ENCODE measurements around the gene ZNF185.

ZNF185 gene

DNA sequence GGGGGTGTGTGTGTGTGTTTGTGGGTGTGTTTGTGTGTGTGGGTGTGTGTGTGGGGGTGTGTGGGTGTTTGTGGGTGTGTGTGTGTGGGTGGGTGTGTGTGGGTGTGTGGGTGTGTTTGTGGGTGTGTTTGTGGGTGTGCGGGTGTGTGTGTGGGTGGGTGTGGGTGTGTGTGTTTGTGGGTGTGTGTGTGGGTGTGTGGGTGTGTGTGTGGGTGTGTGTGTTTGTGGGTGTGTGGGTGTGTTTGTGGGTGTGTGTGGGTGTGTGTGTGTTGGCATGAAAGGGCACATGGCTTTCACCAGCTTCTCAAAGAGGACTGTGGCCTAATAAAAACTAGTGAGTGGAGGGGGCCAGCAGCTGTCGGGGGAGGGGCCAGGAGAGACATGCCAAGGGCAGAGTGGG, 25.3 kb upstream of the ZNF185 start:
- H3K4me3 ChIP-seq (ENCODE audit: low read depth in 1 of 5, low read length in 5 of 5): no peak overlapping the region
- H3K27me3 ChIP-seq (ENCODE audit: control insufficient read depth in 5 of 5, insufficient read depth in 4 of 5, low read length in 5 of 5): peaks cover 0 to 12% (median 4%) of the 10 kb centered on the region in 5 donors
- H3K9me3 ChIP-seq (ENCODE audit: control insufficient read depth in 5 of 5, low read length in 5 of 5): peaks cover 0 to 7% (median 0%) of the 10 kb centered on the region in 5 donors
- peaks cover 0 to 26% (median 16%) of the 10 kb centered on the region in 5 donors for H3K36me3 ChIP-seq (ENCODE audit: control insufficient read depth in 5 of 5, insufficient read depth in 5 of 5, low read length in 5 of 5)
- peaks cover 0 to 5% (median 0%) of the 10 kb centered on the region in 5 donors for H3K4me1 ChIP-seq (ENCODE audit: control insufficient read depth in 5 of 5, insufficient read depth in 5 of 5, low read length in 5 of 5)
- no peak overlapping the region for H3K9ac ChIP-seq (ENCODE audit: low read length in 5 of 5)
- no peak overlapping the region for H3K27ac ChIP-seq (ENCODE audit: low read depth, low read length)

DNA sequence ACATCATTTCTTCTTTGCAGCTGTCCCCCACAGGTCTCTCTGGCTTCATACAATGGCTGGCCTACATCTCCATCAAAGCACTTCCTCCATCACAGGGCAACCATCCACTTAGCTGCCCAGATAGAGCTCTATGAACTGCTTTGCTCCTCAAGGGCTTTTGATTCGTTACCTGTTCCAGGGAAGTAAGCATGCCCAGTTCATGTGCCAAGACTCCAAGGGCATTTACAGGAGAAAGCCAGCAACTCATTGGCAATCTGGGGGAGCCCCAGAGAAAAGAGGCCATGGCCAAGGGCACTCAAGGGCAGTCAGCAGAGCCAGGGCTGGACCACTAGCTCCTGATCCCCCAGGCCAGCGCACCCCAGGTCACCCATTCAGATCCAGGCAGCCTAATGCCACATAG, 24.5 kb upstream of the ZNF185 start:
- Histone ChIP-seq H3K9ac (ENCODE audit: low read length in 5 of 5) (no peak overlapping the region), H3K4me3 (ENCODE audit: low read depth in 1 of 5, low read length in 5 of 5) (no peak overlapping the region), H3K27ac (ENCODE audit: low read depth, low read length) (no peak overlapping the region), H3K9me3 (ENCODE audit: control insufficient read depth in 5 of 5, low read length in 5 of 5) (peaks cover 0 to 7% (median 0%) of the 10 kb centered on the region in 5 donors), H3K4me1 (ENCODE audit: control insufficient read depth in 5 of 5, insufficient read depth in 5 of 5, low read length in 5 of 5) (peaks cover 0 to 6% (median 0%) of the 10 kb centered on the region in 5 donors), H3K27me3 (ENCODE audit: control insufficient read depth in 5 of 5, insufficient read depth in 4 of 5, low read length in 5 of 5) (peaks cover 0 to 13% (median 5%) of the 10 kb centered on the region in 5 donors), H3K36me3 (ENCODE audit: control insufficient read depth in 5 of 5, insufficient read depth in 5 of 5, low read length in 5 of 5) (peaks cover 0 to 22% (median 13%) of the 10 kb centered on the region in 5 donors)

DNA sequence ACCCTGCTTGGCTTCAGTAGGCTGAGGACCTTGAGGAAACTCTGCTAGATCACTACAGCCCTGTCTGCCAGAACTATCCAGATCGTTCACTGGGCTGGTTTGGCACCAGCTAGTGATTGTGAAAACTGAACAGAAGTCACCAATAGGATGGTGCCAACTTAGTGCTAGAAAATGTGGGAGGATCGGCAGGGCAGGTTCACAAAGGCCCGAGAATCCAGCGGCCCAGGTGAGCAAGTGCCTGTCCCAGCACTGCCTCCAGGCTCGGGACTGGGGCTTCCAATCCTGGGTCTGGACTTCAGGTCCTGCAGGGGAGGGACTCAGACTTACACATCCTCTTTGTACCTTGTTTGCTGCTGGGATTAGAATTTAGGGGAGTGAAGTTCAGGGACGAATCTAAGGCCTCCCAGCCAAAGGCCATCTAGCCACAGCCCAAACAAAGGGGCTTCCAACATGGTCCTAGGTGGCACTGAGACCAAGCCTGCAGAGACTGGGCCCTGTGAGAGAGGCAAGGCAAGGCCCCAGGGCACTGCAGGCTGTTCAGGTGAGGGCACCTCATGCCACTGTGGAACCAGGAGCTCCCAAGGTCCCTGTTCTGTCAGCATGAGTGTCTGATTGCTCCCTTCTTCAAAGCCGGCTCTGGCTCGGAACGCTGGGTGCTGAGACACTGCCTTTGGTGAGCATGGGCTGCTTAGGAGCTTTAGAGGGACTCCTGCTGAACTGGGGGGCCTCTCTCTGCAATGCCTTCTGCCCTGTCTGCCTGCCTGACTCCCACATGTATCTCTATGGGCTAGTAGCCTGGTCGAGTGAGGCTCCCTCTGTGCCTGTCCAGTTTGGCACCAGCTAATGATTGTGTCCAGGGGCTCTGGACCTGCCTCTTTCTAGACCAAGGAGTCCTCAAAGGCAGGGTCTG, 20.7 kb upstream of the ZNF185 start:
- Histone ChIP-seq H3K9ac (ENCODE audit: low read length in 5 of 5) (no peak overlapping the region), H3K36me3 (ENCODE audit: control insufficient read depth in 5 of 5, insufficient read depth in 5 of 5, low read length in 5 of 5) (no peaks in the 10 kb centered on the region), H3K4me3 (ENCODE audit: low read depth in 1 of 5, low read length in 5 of 5) (no peak overlapping the region), H3K27me3 (ENCODE audit: control insufficient read depth in 5 of 5, insufficient read depth in 4 of 5, low read length in 5 of 5) (peaks cover 0 to 15% (median 5%) of the 10 kb centered on the region in 5 donors), H3K4me1 (ENCODE audit: control insufficient read depth in 5 of 5, insufficient read depth in 5 of 5, low read length in 5 of 5) (peaks cover 0 to 6% (median 0%) of the 10 kb centered on the region in 5 donors), H3K27ac (ENCODE audit: low read depth, low read length) (no peak overlapping the region), H3K9me3 (ENCODE audit: control insufficient read depth in 5 of 5, low read length in 5 of 5) (peaks cover 0 to 7% (median 0%) of the 10 kb centered on the region in 5 donors)

DNA sequence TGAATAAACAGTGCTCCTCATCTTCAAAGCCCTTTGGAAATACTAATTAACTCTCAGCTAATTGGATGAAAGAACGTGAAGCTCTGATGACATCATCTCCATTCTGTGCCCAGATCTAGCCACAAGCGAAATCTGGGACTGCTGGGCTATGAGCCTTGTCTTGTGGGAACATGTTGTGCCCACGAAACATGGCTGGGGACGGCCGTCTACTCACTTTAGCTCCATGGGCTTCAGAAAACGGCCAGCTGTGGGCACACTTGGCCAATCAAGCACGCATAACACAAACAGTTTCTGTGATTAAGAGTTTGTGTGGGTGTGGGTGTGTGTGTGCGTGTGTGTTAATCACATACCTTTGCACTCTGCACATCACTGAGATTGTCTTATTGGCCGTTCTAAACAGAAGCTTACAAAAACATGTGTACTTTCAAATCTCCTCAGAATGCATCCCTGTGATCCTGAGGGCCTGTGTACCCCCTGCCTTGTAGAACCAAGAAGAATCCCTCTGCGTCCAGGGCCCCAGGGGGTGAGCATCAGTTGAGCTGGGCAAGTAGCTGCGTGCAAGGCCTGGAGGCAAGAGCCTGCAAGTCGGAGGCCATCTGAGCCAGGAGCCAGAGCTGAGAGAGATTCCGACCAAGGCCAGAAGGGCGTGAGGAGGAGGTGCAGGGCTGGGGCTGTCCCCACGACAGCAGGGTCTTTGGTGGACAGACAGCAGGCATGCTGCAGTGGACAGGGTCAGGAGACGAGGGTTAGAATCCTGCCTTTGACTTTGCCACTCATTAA, 18.7 kb upstream of the ZNF185 start:
- Histone ChIP-seq H3K27ac (ENCODE audit: low read depth, low read length) (no peak overlapping the region), H3K27me3 (ENCODE audit: control insufficient read depth in 5 of 5, insufficient read depth in 4 of 5, low read length in 5 of 5) (peaks cover 0 to 19% (median 4%) of the 10 kb centered on the region in 5 donors), H3K9me3 (ENCODE audit: control insufficient read depth in 5 of 5, low read length in 5 of 5) (peaks cover 0 to 7% (median 0%) of the 10 kb centered on the region in 5 donors)

DNA sequence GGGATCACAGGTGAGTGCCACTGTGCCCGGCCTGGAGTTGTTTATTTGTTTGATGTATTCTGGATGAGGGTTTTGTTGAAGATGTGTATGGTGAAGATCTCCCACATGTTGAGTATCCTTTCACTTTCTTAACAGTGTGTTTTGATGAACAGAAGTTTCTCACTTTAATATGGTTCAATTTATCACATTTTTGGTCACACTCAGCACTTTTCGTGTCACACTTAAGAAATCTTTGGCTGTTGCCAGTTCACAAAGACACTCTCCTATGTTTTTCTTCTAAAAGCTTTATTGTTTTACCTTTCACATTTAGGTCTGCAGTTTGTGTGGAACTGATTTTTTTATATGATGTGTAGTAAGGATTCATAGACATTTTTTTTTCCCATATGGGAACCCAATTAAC, 16.6 kb upstream of the ZNF185 start:
- Histone ChIP-seq H3K9me3 (ENCODE audit: control insufficient read depth in 5 of 5, low read length in 5 of 5) (peaks cover 0 to 3% (median 0%) of the 10 kb centered on the region in 5 donors), H3K4me1 (ENCODE audit: control insufficient read depth in 5 of 5, insufficient read depth in 5 of 5, low read length in 5 of 5) (peaks cover 0 to 6% (median 0%) of the 10 kb centered on the region in 5 donors), H3K27ac (ENCODE audit: low read depth, low read length) (no peak overlapping the region), H3K9ac (ENCODE audit: low read length in 5 of 5) (no peak overlapping the region), H3K27me3 (ENCODE audit: control insufficient read depth in 5 of 5, insufficient read depth in 4 of 5, low read length in 5 of 5) (peaks cover 2 to 23% (median 8%) of the 10 kb centered on the region in 5 donors), H3K36me3 (ENCODE audit: control insufficient read depth in 5 of 5, insufficient read depth in 5 of 5, low read length in 5 of 5) (no peaks in the 10 kb centered on the region), H3K4me3 (ENCODE audit: low read depth in 1 of 5, low read length in 5 of 5) (no peak overlapping the region)

More for the DNA sequence above, 18.7 kb upstream of the ZNF185 start:
- H3K4me3 ChIP-seq (ENCODE audit: low read depth in 1 of 5, low read length in 5 of 5): no peak overlapping the region
- no peak overlapping the region for H3K9ac ChIP-seq (ENCODE audit: low read length in 5 of 5)
- H3K4me1 ChIP-seq (ENCODE audit: control insufficient read depth in 5 of 5, insufficient read depth in 5 of 5, low read length in 5 of 5): peaks cover 0 to 6% (median 0%) of the 10 kb centered on the region in 5 donors
- H3K36me3 ChIP-seq (ENCODE audit: control insufficient read depth in 5 of 5, insufficient read depth in 5 of 5, low read length in 5 of 5): no peaks in the 10 kb centered on the region

DNA sequence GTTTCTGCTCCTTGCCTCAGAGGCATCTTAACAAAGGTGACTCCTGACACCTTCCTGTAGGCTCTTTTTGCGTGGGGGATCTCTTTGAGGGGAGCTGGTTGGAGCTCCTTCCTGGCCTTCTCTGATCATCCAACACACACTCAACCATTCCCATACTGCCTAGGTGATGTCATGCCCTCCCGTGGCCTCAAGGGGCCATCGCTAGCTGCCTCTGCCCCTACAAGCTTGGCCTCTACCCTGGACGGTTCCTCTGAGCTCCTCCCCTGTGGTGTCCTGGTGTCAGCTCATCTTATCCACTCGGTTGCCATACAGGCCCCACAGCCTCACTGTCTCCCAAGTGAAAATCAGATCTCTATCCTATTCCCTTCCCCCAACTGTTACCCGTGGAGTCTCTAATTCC, 13.7 kb upstream of the ZNF185 start:
- Histone ChIP-seq H3K9me3 (ENCODE audit: control insufficient read depth in 5 of 5, low read length in 5 of 5) (peaks cover 0 to 3% (median 0%) of the 10 kb centered on the region in 5 donors), H3K4me3 (ENCODE audit: low read depth in 1 of 5, low read length in 5 of 5) (no peak overlapping the region), H3K4me1 (ENCODE audit: control insufficient read depth in 5 of 5, insufficient read depth in 5 of 5, low read length in 5 of 5) (no peaks in the 10 kb centered on the region), H3K27me3 (ENCODE audit: control insufficient read depth in 5 of 5, insufficient read depth in 4 of 5, low read length in 5 of 5) (peaks cover 2 to 18% (median 5%) of the 10 kb centered on the region in 5 donors), H3K27ac (ENCODE audit: low read depth, low read length) (no peak overlapping the region), H3K36me3 (ENCODE audit: control insufficient read depth in 5 of 5, insufficient read depth in 5 of 5, low read length in 5 of 5) (no peaks in the 10 kb centered on the region), H3K9ac (ENCODE audit: low read length in 5 of 5) (no peak overlapping the region)

DNA sequence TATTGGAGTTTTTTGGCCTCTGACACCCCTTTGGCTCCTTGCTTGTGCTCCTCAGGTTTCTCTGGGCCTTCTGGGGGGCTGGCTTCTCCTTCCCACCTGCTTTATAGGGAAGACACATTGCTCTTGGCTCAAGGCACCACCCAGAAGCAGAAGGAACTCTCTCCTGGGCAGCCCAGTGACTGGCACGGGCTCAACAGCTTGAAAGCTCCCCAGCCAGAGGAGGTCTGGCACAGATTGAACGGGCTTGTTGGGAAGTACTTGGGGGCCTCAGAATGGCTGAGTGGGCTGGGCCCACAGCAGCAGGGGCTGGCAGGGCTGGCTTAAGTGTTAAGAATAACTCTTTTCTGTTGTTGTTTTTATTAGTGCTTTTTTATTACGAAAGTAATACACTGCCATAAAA, 11.2 kb upstream of the ZNF185 start:
- Histone ChIP-seq H3K36me3 (ENCODE audit: control insufficient read depth in 5 of 5, insufficient read depth in 5 of 5, low read length in 5 of 5) (no peaks in the 10 kb centered on the region), H3K9ac (ENCODE audit: low read length in 5 of 5) (no peak overlapping the region), H3K4me1 (ENCODE audit: control insufficient read depth in 5 of 5, insufficient read depth in 5 of 5, low read length in 5 of 5) (no peaks in the 10 kb centered on the region), H3K27ac (ENCODE audit: low read depth, low read length) (no peak overlapping the region), H3K4me3 (ENCODE audit: low read depth in 1 of 5, low read length in 5 of 5) (no peak overlapping the region), H3K9me3 (ENCODE audit: control insufficient read depth in 5 of 5, low read length in 5 of 5) (peaks cover 0 to 3% (median 0%) of the 10 kb centered on the region in 5 donors), H3K27me3 (ENCODE audit: control insufficient read depth in 5 of 5, insufficient read depth in 4 of 5, low read length in 5 of 5) (peaks cover 9 to 32% (median 21%) of the 10 kb centered on the region in 5 donors)

DNA sequence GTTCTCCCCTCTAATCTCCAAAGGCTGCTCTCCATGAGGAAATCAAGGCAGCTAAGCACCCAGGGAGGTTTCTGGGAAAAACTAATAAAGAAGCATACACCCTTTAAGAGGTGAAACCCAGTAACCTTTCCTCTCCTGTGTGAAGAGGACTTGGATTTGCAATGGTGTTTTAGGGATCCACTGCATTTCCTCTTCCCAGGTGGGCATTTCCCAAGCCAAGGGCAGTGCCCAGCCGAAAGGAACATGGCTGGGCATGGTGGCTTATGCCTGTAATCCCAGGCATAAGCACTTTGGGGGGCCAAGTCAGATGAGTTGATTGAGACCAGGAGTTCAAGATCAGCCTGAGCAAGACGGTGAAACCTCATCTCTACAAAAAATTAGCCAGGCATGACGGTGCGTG, 5.4 kb upstream of the ZNF185 start:
- Histone ChIP-seq H3K27me3 (ENCODE audit: control insufficient read depth in 5 of 5, insufficient read depth in 4 of 5, low read length in 5 of 5) (peaks cover 27 to 63% (median 35%) of the 10 kb centered on the region in 5 donors), H3K27ac (ENCODE audit: low read depth, low read length) (no peak overlapping the region), H3K36me3 (ENCODE audit: control insufficient read depth in 5 of 5, insufficient read depth in 5 of 5, low read length in 5 of 5) (no peaks in the 10 kb centered on the region), H3K4me3 (ENCODE audit: low read depth in 1 of 5, low read length in 5 of 5) (no peak overlapping the region), H3K4me1 (ENCODE audit: control insufficient read depth in 5 of 5, insufficient read depth in 5 of 5, low read length in 5 of 5) (no peaks in the 10 kb centered on the region), H3K9me3 (ENCODE audit: control insufficient read depth in 5 of 5, low read length in 5 of 5) (peaks cover 0 to 3% (median 0%) of the 10 kb centered on the region in 5 donors), H3K9ac (ENCODE audit: low read length in 5 of 5) (no peak overlapping the region)

DNA sequence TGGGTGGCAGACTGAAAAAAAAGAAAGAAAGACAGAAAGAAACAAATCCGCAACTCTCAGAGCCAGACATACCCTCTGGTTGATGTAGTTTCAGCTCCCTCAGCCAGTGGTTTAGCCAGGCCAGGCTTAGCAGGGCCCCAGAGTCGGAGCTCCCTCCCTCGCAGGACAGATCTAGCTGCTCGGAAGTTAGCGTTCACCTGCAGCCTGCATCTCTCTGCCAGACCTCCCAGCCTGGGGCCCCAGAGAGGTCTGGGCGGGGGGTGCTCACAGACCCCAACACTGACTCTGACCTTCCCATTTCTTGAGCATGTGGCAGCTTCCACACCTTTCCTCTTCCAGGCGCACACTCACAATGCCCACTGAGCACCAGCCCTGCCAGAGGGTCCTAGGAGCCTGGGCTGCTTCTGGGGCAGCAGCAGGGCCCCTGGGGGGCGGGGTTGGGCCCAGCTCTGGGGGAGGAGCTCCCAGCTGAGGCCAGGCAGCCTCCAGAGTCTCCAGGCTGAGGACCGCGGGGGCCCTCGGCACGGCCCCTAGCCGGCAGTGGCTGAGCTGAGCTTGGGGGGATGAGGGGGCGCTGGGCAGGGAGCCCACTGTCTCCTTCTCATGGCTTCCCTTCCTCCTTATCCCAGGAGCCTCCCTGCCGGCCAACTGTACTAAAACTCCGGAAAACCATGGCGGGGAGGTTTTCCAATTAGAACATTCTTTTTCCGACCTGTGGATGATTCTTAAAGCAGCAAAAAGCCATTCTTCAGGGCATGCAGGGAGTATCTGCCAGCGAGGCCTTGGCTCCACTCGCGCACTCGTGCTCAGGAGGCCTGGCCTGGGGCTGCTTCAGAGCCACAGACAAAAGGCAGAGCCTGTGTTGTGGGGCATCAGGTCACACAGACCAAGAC, 4.6 kb upstream of the ZNF185 start:
- no peak overlapping the region for H3K9ac ChIP-seq (ENCODE audit: low read length in 5 of 5)
- no peak overlapping the region for H3K27ac ChIP-seq (ENCODE audit: low read depth, low read length)
- H3K4me1 ChIP-seq (ENCODE audit: control insufficient read depth in 5 of 5, insufficient read depth in 5 of 5, low read length in 5 of 5): peaks cover 0 to 3% (median 2%) of the 10 kb centered on the region in 5 donors
- H3K36me3 ChIP-seq (ENCODE audit: control insufficient read depth in 5 of 5, insufficient read depth in 5 of 5, low read length in 5 of 5): no peaks in the 10 kb centered on the region
- H3K9me3 ChIP-seq (ENCODE audit: control insufficient read depth in 5 of 5, low read length in 5 of 5): peaks cover 0 to 2% (median 0%) of the 10 kb centered on the region in 5 donors
- peaks cover 28 to 64% (median 36%) of the 10 kb centered on the region in 5 donors for H3K27me3 ChIP-seq (ENCODE audit: control insufficient read depth in 5 of 5, insufficient read depth in 4 of 5, low read length in 5 of 5)
- H3K4me3 ChIP-seq (ENCODE audit: low read depth in 1 of 5, low read length in 5 of 5): no peak overlapping the region

All from subcutaneous abdominal adipose tissue (tissue), 5 donors.